IPS-18c (cell line): ENCODE measurements around the gene MCC.

Experiments used
- H3K4me3 ChIP-seq: 2 replicates; pipeline ENCODE4 v1.7.0; 2013; ENCODE audit warnings: low read depth, mild to moderate bottlenecking, low read length, moderate library complexity; ENCODE audit not compliant: insufficient read depth
- H3K9me3 ChIP-seq: one replicate; pipeline ENCODE4 v1.6.1; 2013; ENCODE audit warnings: mild to moderate bottlenecking, low read length, moderate library complexity; ENCODE audit not compliant: control insufficient read depth, insufficient read depth

The MCC gene

GRCh38 chr5:113218906-113219517 lies 269.2 kb downstream of the MCC start:
- Histone ChIP-seq H3K4me3 (no peak overlapping the region), H3K9me3 (no peaks in the 10 kb centered on the region)

GRCh38 chr5:113218200-113218599 lies 270.1 kb downstream of the MCC start:
- Histone ChIP-seq H3K4me3 (no peak overlapping the region), H3K9me3 (no peaks in the 10 kb centered on the region)

GRCh38 chr5:113217619-113218184 lies 270.6 kb downstream of the MCC start:
- Histone ChIP-seq H3K4me3 (no peak overlapping the region), H3K9me3 (no peaks in the 10 kb centered on the region)

- H3K9me3 ChIP-seq, result no peaks in the 10 kb centered on the region
- no peak overlapping the region for H3K4me3 ChIP-seq
These were observed 271.7 kb downstream of the MCC start for GRCh38 chr5:113216545-113216944.

- Histone ChIP-seq H3K9me3 (no peaks in the 10 kb centered on the region), H3K4me3 (no peak overlapping the region)
These were observed 272.7 kb downstream of the MCC start for GRCh38 chr5:113215401-113216060.

GRCh38 chr5:113214606-113215323 lies 273.5 kb downstream of the MCC start:
- Histone ChIP-seq H3K9me3 (no peaks in the 10 kb centered on the region), H3K4me3 (no peak overlapping the region)

- H3K4me3 ChIP-seq, result no peak overlapping the region
- no peaks in the 10 kb centered on the region for H3K9me3 ChIP-seq
These were observed 274.5 kb downstream of the MCC start for GRCh38 chr5:113213551-113214425.

- Histone ChIP-seq H3K9me3 (no peaks in the 10 kb centered on the region), H3K4me3 (no peak overlapping the region)
These were observed 275.9 kb downstream of the MCC start for GRCh38 chr5:113212244-113212920.

DNA sequence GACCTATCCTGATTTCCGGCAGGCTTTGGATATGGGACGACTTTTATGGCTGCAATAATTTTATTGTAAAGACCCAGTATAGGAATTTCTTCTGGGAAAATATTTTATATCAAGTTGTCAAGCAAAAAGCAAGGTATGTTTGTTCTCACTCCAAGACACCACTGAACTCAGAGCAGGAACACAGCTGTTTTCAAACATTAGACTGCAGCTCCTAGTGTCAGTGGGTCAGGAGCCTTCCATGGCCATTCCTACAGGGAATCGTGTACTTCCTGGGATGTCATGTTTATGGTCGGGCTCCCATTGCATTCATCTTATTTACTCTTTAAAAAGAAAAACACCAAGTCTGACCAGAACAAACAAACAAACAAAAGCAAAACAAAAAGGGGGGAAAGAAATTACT lies 278.8 kb downstream of the MCC start:
- no peaks in the 10 kb centered on the region for H3K9me3 ChIP-seq
- no peak overlapping the region for H3K4me3 ChIP-seq

DNA sequence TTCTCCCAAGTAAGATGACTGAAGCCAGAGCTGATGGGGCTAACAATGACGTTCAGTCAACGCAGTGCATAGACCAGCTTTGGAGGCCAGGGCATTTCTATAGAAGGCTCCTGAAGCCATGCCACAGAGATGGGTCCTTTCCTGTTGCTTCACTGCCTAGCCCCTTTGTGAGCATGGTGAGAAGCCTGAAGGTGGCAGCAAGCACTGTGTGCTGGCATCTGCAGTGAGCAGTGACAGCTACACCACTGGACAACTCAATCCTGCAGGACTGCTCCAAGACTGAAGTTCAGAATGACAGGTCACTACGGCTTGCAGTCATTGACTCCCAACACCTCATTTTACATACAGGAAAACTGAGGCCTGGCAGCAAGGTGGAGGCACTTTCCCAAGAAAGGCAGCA lies 282.4 kb downstream of the MCC start:
- Histone ChIP-seq H3K4me3 (no peak overlapping the region), H3K9me3 (no peaks in the 10 kb centered on the region)

DNA sequence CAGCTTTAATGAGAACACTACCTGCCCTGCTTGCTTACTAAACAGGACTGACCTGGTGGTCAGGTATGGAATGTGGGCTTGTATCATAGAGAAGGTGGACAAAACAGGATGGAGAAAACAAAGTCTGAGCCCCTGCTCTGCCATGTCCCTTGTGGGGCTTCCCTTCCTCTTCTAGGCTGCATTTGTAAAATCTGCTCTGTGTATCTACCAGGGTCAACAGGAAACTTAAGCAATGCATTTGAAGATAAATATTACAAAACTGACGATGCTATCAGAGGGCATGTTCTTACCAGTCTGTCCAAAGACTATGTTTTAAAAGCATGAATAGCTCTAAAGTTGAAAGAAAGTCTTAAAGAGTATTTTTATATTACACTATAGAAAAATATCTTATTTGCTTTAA lies 282.9 kb downstream of the MCC start:
- no peaks in the 10 kb centered on the region for H3K9me3 ChIP-seq

GRCh38 chr5:113204525-113205161 lies 283.6 kb downstream of the MCC start:
- no peak overlapping the region for H3K4me3 ChIP-seq
- H3K9me3 ChIP-seq, result no peaks in the 10 kb centered on the region

More for the DNA sequence above, 282.9 kb downstream of the MCC start:
- H3K4me3 ChIP-seq, result no peak overlapping the region

GRCh38 chr5:113203916-113204315 lies 284.3 kb downstream of the MCC start:
- no peaks in the 10 kb centered on the region for H3K9me3 ChIP-seq

GRCh38 chr5:113202746-113203716 lies 285.2 kb downstream of the MCC start:
- Histone ChIP-seq H3K9me3 (no peaks in the 10 kb centered on the region), H3K4me3 (no peak overlapping the region)

More at GRCh38 chr5:113203916-113204315, 284.3 kb downstream of the MCC start:
- H3K4me3 ChIP-seq, result no peak overlapping the region

DNA sequence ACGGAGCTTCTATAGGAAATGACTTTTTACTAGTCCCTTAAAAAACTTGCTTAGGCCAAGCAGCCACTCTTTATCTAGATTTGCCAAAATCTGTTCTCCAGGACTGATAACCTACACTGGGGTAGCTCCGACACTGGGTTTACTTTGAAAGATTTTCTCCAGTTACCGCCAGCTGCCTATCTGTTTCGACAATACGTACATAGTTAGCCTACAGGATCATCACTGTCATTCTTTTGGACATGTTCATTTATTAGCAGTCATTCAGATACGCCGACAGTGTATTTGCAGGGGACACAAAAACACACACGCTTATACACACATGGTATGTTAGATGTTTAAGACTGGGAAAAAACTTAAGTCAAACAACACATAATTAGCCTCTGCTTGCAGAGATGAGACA lies 286.0 kb downstream of the MCC start:
- no peaks in the 10 kb centered on the region for H3K9me3 ChIP-seq
- H3K4me3 ChIP-seq, result no peak overlapping the region
